ENCODE measurements around the gene IDS.
"Not testable (repeated sequence)": the region's sequence is repeated elsewhere in the genome, so short reads cannot be mapped to it uniquely, and the experiment has no call there.

Gene IDS, protein sequence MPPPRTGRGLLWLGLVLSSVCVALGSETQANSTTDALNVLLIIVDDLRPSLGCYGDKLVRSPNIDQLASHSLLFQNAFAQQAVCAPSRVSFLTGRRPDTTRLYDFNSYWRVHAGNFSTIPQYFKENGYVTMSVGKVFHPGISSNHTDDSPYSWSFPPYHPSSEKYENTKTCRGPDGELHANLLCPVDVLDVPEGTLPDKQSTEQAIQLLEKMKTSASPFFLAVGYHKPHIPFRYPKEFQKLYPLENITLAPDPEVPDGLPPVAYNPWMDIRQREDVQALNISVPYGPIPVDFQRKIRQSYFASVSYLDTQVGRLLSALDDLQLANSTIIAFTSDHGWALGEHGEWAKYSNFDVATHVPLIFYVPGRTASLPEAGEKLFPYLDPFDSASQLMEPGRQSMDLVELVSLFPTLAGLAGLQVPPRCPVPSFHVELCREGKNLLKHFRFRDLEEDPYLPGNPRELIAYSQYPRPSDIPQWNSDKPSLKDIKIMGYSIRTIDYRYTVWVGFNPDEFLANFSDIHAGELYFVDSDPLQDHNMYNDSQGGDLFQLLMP

GRCh38 chrX:149504915-149505651 lies at the start of gene IDS:
Gene IDS, minus strand, starts transcription at chrX:149505306. Its CDS starts 169 bp downstream, at chrX:149505137.
- TF ChIP-seq ZC3H10 (CRISPR knock-in tag; IDR thresholded peaks at IDR 0.05) (no peak), PPARA (CRISPR knock-in tag; IDR thresholded peaks at IDR 0.05; ENCODE audit: borderline replicate concordance) (no peak)
- peak; percentile 86 for ATAC-seq

DNA sequence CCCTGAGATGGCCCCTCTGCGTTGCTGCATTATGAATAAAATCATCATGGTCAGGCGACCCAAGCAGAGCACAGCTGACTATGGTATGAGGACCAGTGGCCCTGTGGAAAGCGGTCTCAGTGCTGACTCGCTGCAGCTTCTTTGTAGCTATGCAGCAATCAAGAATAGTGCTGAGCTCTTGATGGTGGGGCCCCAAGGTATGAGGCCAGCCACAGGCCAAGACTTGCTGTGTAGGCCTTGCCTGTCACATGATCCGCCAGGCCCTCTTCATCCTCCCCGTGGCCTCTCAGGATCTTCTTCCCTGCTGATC lies 46.8 kb upstream of the IDS start:
- not testable (repeated sequence) for ATAC-seq

GRCh38 chrX:149551245-149551938 lies 46.3 kb upstream of the IDS start:
- ATAC-seq, result not testable (repeated sequence)

DNA sequence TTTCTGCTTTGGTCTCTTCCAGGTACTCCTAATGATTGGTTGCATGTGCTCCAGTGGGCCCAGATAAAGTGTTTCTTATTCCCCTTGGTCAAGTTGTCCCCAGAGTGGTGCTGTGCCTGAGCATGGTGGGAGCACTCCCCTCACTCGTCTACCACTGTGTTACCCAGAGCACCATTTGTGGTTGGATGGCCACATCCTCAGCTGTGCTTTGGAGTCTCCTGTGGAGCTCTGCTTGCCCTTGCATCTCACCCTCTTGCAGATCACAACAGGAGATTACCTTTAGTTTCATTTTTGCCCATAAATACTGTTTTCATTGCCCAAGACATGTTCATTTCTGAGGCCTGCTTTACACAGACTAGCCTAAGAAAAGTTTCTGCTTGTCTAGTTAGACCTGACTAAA lies 45.3 kb upstream of the IDS start:
- ATAC-seq, result not testable (repeated sequence)

DNA sequence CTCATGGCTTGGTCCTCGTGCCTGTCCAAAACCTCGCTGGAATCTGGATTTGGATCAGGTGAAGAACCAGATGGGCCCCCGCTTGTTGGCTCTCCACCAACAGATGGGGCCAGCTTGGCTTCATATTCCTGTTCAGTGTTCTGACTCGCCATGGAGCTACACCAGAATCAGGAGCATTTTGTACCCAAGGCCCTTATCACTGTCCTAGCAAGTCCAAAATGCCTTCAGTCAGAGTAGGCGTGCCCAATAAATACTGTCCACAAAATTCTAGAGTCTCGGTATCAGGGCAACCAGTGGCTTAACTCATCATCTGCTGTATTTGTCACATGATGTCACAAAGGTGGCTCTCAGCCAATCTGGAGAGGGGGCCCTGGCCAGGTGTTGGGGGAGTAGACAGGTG lies 44.6 kb upstream of the IDS start, which contains the start of gene HSFX3:
HSFX3 (minus strand) TSS at position 224 of the 400 bp plus-strand sequence; CDS start at position 152, 72 bp downstream.
- not testable (repeated sequence) for ATAC-seq

- ATAC-seq, result not testable (repeated sequence)
These were observed 42.7 kb upstream of the IDS start for GRCh38 chrX:149547782-149548181.

- not testable (repeated sequence) for ATAC-seq
These were observed 41.9 kb upstream of the IDS start for GRCh38 chrX:149546962-149547361.

DNA sequence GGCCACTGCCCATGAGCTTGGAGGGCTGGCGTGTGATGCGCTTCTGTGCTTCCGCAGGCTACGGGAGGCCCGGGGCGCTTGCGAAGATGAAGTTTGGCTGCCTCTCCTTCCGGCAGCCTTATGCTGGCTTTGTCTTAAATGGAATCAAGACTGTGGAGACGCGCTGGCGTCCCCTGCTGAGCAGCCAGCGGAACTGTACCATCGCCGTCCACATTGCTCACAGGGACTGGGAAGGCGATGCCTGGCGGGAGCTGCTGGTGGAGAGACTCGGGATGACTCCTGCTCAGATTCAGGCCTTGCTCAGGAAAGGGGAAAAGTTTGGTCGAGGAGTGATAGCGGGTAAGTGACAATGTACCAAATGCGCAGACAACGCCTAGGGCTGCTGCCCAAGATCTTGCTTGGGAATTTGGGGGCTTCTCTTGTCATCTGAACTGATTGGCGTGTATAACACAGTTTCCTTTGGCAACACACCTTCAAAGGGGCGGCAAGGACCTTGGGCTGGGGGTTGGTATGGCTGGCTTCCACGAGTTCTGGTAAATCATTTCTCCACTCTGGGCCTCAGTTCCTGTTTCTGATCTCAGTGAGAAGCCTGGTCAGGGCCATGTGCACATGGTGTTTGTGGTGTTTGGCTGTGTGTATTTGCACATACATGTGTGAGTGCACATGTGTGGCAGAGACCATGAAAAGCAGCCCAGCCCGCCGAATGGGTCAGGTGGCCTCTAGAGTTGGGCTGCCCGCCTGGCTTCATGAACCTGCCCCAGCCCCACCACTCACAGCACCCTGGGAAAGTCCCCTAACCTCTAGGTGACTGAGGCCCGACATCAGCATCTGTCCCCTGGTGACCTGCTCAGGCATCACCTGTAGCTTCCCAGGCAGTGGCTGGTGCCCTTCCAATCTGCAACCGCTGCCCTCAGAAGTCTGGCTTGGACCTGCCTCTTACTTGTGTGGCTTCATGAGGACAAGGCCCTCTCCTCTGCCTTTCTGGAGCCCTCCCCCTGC lies 40.7 kb upstream of the IDS start:
- peak; percentile 45 for ATAC-seq

GRCh38 chrX:149541521-149542047 lies 36.5 kb upstream of the IDS start:
- no peak for TF ChIP-seq POU6F1 (CRISPR knock-in tag; IDR thresholded peaks at IDR 0.05; ENCODE audit: borderline replicate concordance, low read depth)
- no peak for TF ChIP-seq GLIS3 (CRISPR knock-in tag; IDR thresholded peaks at IDR 0.05)
- no peak for TF ChIP-seq ARNTL (CRISPR knock-in tag; IDR thresholded peaks at IDR 0.05; ENCODE audit: borderline replicate concordance, low read depth)
- no peak for TF ChIP-seq ESRRG (CRISPR knock-in tag; IDR thresholded peaks at IDR 0.05)
- no peak for TF ChIP-seq SNAI2 (CRISPR knock-in tag; IDR thresholded peaks at IDR 0.05)
- TF ChIP-seq, protein P1, sequence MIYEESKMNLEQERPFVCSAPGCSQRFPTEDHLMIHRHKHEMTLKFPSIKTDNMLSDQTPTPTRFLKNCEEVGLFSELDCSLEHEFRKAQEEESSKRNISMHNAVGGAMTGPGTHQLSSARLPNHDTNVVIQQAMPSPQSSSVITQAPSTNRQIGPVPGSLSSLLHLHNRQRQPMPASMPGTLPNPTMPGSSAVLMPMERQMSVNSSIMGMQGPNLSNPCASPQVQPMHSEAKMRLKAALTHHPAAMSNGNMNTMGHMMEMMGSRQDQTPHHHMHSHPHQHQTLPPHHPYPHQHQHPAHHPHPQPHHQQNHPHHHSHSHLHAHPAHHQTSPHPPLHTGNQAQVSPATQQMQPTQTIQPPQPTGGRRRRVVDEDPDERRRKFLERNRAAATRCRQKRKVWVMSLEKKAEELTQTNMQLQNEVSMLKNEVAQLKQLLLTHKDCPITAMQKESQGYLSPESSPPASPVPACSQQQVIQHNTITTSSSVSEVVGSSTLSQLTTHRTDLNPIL (CRISPR knock-in tag; IDR thresholded peaks at IDR 0.05; ENCODE audit: low read depth), result no peak
- no peak for TF ChIP-seq RARB (CRISPR knock-in tag; IDR thresholded peaks at IDR 0.05)
- TF ChIP-seq CSRNP3 (CRISPR knock-in tag; IDR thresholded peaks at IDR 0.05), result no peak
- no peak for TF ChIP-seq OSR1 (CRISPR knock-in tag; IDR thresholded peaks at IDR 0.05)
- TF ChIP-seq ZNF70 (CRISPR knock-in tag; IDR thresholded peaks at IDR 0.05), result no peak
- no peak for ATAC-seq
